Inflammatory macrophage treated with lipopolysaccharide for 4 hours (primary cell): ENCODE data around the gene RPLP1.
A peak's percentile ranks its signal among the peaks of the same experiment; 100 is the strongest.

Experiments used
- DNase-seq: peaks from one replicate; pipeline ENCODE4 v3.0.0-alpha.2; 2020

Gene RPLP1

DNA sequence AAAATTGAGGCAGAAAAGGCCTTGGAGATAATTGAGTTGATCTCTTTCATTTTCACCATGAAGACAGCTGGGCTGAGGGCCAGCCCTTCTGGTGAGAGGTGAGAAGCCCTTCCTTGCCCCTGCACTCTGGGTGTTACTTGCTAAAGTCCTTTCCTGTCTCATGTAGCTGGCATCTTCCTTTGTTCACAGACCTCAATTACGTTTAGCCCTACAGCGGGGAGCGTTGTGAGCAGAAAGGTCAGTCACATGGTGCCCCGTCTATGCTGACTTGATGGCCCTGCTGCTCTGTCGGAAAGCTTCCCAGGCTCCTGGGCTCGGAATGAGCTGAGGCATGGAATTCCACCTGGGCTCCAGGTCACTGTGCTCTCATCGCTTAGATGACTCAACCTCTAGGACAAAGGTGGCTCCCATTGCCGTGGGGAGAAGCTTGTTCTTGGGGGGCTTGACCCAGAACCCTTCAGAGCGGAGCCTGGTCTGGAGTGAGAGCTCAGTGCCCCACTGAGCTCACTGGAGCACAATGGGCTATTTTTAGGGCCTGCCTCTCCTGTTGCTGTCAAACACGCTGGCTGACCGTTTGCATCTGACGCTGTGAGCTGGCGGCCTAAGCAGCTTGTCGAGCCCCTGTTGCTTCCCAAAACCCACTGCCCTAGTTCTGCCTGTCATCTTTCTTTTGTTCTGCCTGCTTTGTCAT, 47.0 kb downstream of the RPLP1 start:
- no peak for DNase-seq

DNA sequence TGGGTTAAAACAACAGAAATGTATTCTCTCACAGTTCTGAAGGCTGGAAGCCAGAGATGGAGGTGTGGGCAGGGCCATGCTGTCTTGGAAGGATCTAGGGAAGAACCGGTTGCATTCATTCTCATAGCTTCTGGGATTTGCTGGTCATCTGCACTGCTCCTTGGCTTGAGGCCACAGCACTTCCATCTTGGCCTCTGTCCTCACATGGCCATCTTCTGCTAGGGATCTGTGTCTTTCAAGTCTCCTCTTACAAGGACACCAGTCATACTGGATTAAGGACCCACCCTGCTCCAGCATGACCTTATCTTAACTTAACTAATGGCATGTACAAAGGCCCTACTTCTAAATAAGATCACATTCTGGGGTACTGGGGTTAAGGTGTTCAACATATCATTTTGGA, 47.7 kb downstream of the RPLP1 start:
- DNase-seq, result no peak

DNA sequence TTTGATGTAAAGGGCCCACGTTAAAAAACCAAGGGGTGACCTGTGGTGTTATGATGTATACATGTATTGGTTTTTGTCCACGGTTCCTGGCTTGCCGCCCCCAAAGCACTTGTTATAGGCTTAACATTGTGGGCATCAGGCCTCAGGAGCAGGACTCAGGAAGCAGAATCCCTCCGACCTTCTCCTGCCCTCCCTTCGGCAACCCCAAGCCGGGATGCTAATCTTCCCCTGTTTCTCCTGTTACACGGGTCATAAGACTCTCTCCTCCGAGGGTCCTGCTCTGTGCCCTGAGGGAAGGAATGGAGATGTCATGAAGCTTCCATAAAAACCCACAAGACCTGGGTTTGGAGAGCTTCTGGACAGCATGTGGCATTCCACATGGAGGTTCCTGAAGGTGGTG, 48.8 kb downstream of the RPLP1 start:
- DNase-seq, result no peak

DNA sequence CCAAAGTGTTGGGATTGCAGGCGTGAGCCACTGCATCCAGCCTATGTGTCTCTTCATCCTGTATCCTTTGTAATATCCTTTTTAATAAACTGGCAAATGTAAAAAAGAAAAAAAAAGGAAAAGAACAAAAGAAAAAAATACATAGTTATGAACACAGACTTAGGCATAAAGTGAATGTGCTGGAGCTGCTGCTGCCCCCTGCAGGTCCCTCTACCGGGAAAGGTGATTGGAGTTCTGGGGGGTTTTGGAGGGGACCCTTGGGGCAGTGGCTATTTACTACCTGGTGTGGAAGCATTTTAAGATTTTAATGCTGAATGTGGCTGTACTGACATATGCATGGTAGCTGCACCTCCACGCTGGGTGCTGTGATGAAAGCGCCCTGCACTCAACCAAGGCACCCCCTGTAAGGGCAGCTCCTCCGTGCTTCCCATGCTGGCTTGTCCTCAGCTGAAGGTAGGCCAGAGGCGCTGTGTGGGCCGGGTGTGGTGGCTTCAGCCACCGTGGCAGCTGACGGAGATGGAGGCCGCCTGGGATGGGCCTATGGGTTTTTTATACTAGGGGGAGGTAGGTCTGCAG, 49.9 kb downstream of the RPLP1 start:
- no peak for DNase-seq

DNA sequence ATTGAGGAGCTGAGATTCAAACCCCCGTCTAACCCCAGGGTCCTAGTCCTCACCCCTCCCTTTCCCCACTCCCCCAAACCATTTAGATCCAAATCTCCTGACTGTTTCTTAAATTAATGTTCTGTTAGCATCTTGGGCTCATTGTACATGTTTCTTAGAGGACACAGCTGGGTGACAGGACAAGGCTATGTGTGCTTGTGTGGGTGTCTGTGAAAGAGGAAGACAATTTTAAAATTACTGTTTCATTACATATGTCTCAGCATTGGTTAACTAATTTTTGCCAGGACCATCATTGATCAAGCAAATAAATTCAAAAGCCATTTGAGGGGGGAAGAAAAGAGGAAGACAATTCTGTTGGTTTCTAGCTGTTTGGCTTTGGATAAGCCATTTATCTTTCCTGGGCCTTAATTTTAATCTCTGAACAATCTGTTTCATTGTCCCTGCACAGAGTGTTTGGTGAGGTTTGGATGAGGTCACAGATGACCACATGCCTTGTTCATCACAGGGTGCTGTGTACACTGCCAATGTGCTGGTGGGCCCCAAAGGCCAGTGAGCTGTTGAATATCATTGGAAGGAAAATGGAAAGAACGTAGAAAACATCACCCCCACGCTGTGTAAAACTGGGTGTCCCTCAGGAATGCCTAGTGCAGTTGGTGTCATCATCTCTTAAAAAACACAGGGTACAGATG, 51.9 kb downstream of the RPLP1 start:
- peak; percentile 59 for DNase-seq
